Large intestine (tissue), 3 donors: ENCODE data around the gene RFNG. TPM values are rescaled to one million over a fixed set of nuclear protein-coding genes. Genes with fewer than 3 reads are reported as not detected.
A peak's percentile ranks its signal among the peaks of the same experiment; 100 is the strongest.

ENCODE experiments used
- DNase-seq, 2 donors: peaks; one replicate each; pipeline versions ENCODE4 v3.0.0 to v3.0.0-alpha.2; 2013
- H3K27ac ChIP-seq: one replicate; pipeline ENCODE4 v1.5.1; 2013; ENCODE audit warnings: low read length
- H3K27me3 ChIP-seq: 2 replicates; pipeline ENCODE4 v1.6.1; 2013; ENCODE audit warnings: low read length; ENCODE audit not compliant: control insufficient read depth, insufficient read depth
- H3K36me3 ChIP-seq: 2 replicates; pipeline ENCODE4 v1.6.1; 2013; ENCODE audit warnings: low read length; ENCODE audit not compliant: control insufficient read depth, insufficient read depth
- H3K4me1 ChIP-seq: one replicate; pipeline ENCODE4 v1.6.1; 2013; ENCODE audit warnings: low read length; ENCODE audit not compliant: control insufficient read depth, insufficient read depth
- H3K4me3 ChIP-seq: one replicate; pipeline ENCODE4 v1.5.1; 2013; ENCODE audit warnings: low read length
- H3K9me3 ChIP-seq: one replicate; pipeline ENCODE4 v1.6.1; 2013; ENCODE audit warnings: mild to moderate bottlenecking, low read depth, low read length, moderate library complexity; ENCODE audit not compliant: control insufficient read depth
- WGBS: methylation state at CpG from one replicate; pipeline ENCODE4 v1.1.5; 2013; ENCODE audit warnings: low lambda C conversion rate; ENCODE audit not compliant: insufficient coverage; 5-methylcytosine and 5-hydroxymethylcytosine counted together
- polyA plus RNA-seq: library from polyadenylated mRNA; unstranded; fragments of 120-200 nt; gene quantifications from one replicate; pipeline ENCODE4 v1.2.1, GENCODE V29; 2013

RFNG gene
- polyA plus RNA-seq, 1 donor = 42.1 TPM

DNA sequence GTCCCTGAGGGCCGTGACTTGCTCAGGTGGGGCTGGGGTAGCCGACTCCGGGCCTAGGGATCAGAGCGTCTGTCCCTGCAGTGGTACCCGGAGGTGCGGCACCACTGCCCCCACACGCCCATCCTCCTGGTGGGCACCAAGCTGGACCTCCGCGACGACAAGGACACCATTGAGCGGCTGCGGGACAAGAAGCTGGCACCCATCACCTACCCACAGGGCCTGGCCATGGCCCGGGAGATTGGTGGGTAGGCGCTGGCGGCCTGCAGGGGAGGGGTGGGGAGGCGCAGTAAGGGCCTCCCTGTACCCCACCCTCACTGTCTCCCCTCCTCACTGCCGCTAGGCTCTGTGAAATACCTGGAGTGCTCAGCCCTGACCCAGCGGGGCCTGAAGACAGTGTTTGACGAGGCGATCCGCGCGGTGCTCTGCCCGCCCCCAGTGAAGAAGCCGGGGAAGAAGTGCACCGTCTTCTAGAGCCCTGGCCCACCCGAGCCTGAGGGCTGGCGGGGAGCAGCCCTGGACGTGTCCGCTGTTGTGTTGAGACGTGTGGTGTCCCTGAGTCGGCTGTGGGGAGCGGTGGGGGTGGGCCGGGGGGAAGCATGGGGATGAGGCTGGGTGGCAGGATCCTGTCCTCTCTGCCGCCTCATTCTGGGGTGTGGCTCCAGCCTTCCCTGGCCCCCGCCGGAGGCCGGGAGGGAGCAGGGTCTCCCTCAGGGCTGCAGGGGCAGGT, 18.1 kb downstream of the RFNG start:
- peaks cover 27% of the 10 kb centered on the region for H3K4me1 ChIP-seq
- H3K27me3 ChIP-seq = peaks cover 6% of the 10 kb centered on the region
- H3K4me3 ChIP-seq = no peak overlapping the region
- H3K9me3 ChIP-seq = peaks cover 3% of the 10 kb centered on the region
- peaks cover 11% of the 10 kb centered on the region for H3K36me3 ChIP-seq
- no CpG with 5 or more reads among the region's 38 CpGs for WGBS
- DNase-seq = no peak
- H3K27ac ChIP-seq = no peak overlapping the region

DNA sequence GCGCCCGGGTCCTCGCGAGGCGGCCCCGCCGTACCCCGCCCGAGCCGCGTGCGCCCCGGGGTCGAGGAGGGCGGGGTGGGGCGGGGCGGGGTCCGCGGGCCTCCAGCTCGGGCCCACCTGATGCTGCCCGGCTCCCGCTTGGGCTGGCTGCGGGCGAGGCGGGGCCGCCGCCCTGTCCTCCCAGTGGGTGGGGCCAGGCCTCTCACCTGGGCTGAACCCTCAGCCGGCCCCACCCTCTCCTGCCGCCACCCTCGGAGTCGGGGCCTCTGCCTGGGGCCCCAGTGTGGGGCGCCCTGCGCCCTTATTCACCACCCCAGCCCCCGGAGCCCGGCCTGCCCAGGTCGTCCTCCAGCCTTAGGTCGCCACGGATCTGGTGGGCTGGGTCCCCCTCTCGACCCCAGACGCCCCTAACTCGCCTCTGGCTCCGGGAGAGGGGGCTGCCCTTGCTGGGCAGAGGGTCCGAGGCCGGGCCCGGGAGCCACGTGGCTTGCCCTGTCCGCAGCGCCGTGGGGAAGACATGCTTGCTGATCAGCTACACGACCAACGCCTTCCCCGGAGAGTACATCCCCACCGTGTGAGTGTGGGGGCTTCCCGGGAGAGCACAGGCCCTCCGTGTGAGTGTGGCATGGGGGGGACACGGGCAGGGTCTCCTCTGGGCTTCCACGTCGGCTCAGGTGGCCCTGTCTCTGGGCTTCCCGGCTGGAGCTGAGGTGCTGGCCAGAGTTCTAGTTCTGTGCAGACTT, 19.6 kb downstream of the RFNG start:
- Histone ChIP-seq H3K36me3 (peaks cover 21% of the 10 kb centered on the region), H3K4me3 (peak overlapping the region; percentile 32), H3K9me3 (peaks cover 3% of the 10 kb centered on the region), H3K4me1 (peaks cover 22% of the 10 kb centered on the region), H3K27me3 (peaks cover 6% of the 10 kb centered on the region), H3K27ac (no peak overlapping the region)
- no CpG with 5 or more reads among the region's 59 CpGs for WGBS
- DNase-seq = peak in 1 of 2 donors; percentile 67

DNA sequence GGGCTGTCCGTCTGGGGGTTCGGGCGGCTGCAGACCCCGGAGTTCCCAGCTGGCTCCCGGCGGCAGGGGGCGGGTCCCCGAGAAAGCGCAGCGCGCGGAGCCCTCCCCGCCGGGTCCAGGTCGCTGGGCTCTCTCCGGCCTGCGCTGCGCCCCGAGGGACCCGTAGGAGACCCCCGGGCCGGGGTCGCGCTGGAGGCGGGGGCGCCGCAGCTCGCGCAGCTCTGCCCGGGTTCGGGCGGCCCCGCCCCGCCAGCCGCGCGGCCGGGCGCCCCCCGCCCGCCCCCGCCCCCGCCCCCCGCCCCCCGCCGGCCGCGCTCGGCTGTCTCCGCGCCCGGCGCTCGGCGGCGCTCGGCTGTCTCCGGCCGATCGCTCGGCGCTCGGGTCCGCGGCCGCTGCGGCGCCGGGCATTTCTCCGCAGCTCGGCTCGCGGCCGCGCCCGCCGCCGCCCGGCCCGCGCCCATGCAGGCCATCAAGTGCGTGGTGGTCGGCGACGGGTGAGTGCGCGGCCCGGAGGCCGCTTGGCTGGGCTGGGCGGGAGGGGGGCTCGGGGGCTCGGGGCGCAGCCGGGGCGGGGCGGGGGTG, 20.2 kb downstream of the RFNG start, which contains the start of gene RAC3:
TSS of gene RAC3 (plus strand) at position 376 of the 582 bp plus-strand sequence. CDS start at position 460, 84 bp downstream.
- WGBS = no CpG with 5 or more reads among the region's 96 CpGs
- Histone ChIP-seq H3K4me3 (peak within 1 kb of the TSS; percentile 49), H3K36me3 (peaks cover 25% of the 10 kb centered on the region), H3K4me1 (peaks cover 17% of the 10 kb centered on the region), H3K9me3 (peaks cover 3% of the 10 kb centered on the region), H3K27me3 (peaks cover 6% of the 10 kb centered on the region), H3K27ac (peak within 1 kb of the TSS; percentile 17)
- no peak for DNase-seq

DNA sequence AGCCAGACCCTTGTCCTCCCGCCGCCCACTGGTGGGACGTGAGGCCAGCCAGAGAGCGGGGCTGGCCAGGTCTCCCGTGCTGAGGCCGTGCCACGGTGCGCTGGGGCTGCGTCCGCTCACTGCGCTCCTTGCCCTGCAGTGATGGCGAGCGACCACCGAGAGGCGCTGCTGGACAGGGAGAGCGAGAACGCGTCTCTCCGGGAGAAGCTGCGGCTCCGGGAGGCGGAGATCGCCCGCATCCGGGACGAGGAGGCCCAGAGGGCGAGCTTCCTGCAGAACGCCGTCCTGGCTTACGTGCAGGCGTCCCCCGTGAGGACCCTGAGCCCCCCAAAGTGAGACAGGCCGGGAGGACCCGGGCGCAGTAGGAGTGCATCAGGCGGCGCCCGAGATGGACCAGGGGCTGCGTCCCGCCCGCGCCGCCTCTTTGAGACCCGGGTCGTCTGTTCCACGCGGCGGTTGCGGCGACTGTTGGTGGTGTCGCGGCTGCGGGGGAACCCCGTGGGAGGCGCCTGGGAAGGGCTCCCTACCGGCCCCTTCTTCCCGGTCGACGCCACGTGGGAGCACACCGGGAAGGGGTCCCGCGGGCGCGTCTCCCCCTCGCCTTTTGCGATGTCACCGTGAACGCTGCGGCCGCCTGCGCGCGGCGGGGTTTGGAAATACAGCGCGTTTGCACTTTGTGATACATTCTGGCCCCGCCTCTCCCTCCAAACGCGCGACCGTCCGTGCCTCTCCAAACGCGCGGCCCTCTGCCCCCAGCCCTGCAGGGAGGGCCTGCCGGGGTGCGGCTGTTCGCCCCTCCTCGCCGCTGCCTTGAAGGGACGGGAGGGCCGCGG, 20.9 kb downstream of the RFNG start:
- Histone ChIP-seq H3K9me3 (peaks cover 3% of the 10 kb centered on the region), H3K27ac (peak overlapping the region; percentile 17), H3K4me3 (peak overlapping the region; percentile 49), H3K36me3 (peaks cover 27% of the 10 kb centered on the region), H3K27me3 (peaks cover 6% of the 10 kb centered on the region), H3K4me1 (peaks cover 11% of the 10 kb centered on the region)
- peak; percentile 81 to 82 for DNase-seq
- no CpG with 5 or more reads among the region's 94 CpGs for WGBS

DNA sequence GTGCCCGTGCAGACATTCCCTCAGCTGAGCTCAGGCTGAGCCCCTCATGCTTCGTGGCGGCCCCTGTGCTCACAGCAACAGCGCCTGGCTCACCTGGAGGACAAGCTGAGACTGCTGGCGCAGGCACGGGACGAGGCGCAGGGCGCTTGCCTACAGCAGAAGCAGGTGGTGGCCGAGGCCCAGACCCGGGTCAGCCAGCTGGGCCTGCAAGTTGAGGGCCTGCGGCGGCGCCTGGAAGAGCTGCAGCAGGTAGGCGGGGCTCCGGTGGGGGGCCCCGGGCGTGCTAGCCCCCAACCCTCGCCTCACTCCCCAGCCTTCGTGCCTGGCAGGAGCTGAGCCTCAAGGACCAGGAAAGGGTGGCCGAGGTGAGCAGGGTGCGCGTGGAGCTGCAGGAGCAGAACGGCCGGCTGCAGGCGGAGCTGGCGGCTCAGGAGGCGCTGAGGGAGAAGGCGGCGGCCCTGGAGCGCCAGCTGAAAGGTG, 21.6 kb downstream of the RFNG start:
- H3K4me1 ChIP-seq = peaks cover 11% of the 10 kb centered on the region
- H3K27ac ChIP-seq = no peak overlapping the region
- peaks cover 6% of the 10 kb centered on the region for H3K27me3 ChIP-seq
- peaks cover 25% of the 10 kb centered on the region for H3K36me3 ChIP-seq
- DNase-seq = no peak
- H3K4me3 ChIP-seq = no peak overlapping the region
- H3K9me3 ChIP-seq = peaks cover 3% of the 10 kb centered on the region
- no CpG with 5 or more reads among the region's 31 CpGs for WGBS

DNA sequence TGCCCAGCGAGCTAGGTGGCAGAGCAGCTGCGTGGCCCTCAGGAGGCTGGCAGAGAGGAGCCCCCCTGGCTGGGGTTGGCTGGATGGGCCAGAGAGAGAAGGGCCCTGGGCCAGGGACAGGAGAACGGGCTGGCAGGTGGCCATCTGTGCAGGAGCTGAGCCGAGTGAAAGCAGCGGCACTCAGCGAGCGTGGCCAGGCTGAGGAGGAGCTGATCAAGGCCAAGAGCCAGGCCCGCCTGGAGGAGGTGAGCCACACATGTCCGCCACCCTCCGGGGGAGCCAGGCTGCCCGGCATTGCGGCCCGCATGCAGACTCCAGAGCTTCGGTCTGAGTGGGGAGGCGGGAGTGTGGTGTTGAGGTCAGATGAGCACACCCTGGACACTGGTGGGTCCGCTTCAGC, 22.2 kb downstream of the RFNG start:
- Histone ChIP-seq H3K27ac (no peak overlapping the region), H3K9me3 (peaks cover 3% of the 10 kb centered on the region), H3K27me3 (peaks cover 6% of the 10 kb centered on the region), H3K4me3 (no peak overlapping the region), H3K36me3 (peaks cover 25% of the 10 kb centered on the region), H3K4me1 (peaks cover 12% of the 10 kb centered on the region)
- DNase-seq = no peak
- no CpG with 5 or more reads among the region's 16 CpGs for WGBS

DNA sequence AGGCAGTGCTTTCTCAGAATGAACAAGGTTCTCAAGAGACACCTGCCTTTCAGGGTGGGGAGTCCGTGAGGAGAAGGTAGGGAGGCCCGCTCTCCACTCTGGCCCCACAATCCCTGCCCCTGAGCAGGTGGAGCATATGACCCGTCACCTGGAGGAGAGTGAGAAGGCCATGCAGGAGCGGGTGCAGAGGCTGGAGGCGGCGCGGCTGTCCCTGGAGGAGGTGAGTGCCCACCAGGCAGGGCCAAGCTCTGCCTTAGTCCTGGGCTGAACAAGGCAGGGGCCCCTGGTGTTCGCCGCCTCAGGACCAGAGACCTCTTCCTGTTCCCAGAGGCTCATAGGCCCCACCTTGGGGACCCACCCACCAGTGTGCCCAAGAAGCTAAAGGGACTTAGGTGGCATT, 22.6 kb downstream of the RFNG start:
- no peak for DNase-seq
- Histone ChIP-seq H3K4me3 (no peak overlapping the region), H3K27ac (no peak overlapping the region), H3K9me3 (peaks cover 3% of the 10 kb centered on the region), H3K36me3 (peaks cover 25% of the 10 kb centered on the region), H3K4me1 (peaks cover 16% of the 10 kb centered on the region), H3K27me3 (peaks cover 6% of the 10 kb centered on the region)
- WGBS = no CpG with 5 or more reads among the region's 9 CpGs

DNA sequence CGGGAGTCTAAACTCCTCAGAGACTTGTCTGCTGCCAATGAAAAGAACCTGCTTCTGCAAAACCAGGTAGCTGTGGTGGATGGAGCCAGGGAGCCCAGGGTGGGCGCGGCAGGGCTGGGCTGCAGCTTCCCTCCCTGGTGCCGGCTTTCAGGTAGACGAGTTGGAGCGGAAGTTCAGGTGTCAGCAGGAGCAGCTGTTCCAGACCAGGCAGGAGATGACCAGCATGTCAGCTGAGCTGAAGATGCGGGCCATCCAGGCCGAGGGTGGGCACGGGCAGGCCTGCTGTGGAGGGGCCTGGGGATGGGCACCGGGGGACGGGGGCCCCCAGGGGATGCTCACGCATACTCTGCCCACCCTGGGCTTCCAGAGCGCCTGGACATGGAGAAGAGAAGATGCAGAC, 23.4 kb downstream of the RFNG start:
- H3K4me1 ChIP-seq = peaks cover 19% of the 10 kb centered on the region
- no peak for DNase-seq
- no CpG with 5 or more reads among the region's 13 CpGs for WGBS
- no peak overlapping the region for H3K4me3 ChIP-seq
- H3K36me3 ChIP-seq = peaks cover 25% of the 10 kb centered on the region
- H3K27me3 ChIP-seq = peaks cover 6% of the 10 kb centered on the region
- H3K27ac ChIP-seq = no peak overlapping the region
- peaks cover 3% of the 10 kb centered on the region for H3K9me3 ChIP-seq

DNA sequence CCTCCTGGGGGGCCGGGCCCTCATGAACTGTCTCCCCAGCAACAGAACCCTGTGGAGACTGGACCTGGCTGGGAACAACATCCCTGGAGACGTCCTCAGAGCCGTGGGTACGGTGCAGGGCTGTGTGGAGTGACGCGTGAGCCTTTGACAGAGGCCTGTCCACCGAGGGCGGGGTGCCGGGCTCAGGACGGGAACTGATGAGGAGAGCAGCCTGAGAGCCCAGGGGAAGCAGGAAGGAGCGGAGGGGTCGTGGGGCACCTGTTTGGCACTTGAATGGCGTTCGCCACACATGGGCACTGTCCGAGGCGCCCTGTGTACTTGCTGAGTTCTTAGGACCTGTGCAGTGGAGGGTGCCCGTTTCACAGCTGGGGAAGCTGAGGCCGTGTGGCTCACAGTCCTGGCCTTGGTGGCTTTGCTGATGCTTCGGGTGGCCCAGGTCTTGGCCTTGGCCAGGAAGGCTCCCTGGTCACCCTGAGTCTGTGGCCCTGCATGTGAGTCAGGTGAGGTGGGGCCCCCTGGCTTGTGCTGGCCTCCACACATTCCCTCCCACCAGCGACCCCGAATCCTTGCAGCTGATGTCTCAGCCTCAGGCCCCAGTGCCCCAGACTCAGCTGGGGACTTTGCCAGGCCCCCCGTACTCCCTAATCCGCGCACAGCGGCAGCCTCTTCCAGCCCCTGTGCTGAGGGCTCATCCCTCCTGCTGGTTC, 26.1 kb downstream of the RFNG start:
- no peak for DNase-seq
- Histone ChIP-seq H3K27ac (no peak overlapping the region), H3K4me3 (no peak overlapping the region), H3K36me3 (peaks cover 25% of the 10 kb centered on the region), H3K27me3 (no peaks in the 10 kb centered on the region), H3K4me1 (peaks cover 23% of the 10 kb centered on the region), H3K9me3 (no peaks in the 10 kb centered on the region)
- WGBS = no CpG with 5 or more reads among the region's 25 CpGs
